Stimulated activated CD4-positive, alpha-beta T cell treated with anti-CD3 and anti-CD28 coated beads, Interleukin-1b, Interleukin-23, amount 100 ng/mL, for 4 hours (primary cell): ENCODE data around the gene THOC2.
"Not testable (repeated sequence)": the region's sequence is repeated elsewhere in the genome, so short reads cannot be mapped to it uniquely, and the experiment has no call there.

Experiments
- DNase-seq, 2 donors: peaks; one replicate each; pipeline ENCODE4 v3.0.0-alpha.2; 2020; ENCODE audit warnings: low read depth in 2 of 2

The THOC2 gene

GRCh38 chrX:123675154-123675553, 57.7 kb downstream of the THOC2 start:
- DNase-seq: no peak

GRCh38 chrX:123673813-123674212, 59.0 kb downstream of the THOC2 start:
- DNase-seq: no peak

GRCh38 chrX:123665197-123665596, 67.7 kb downstream of the THOC2 start:
- DNase-seq: no peak

GRCh38 chrX:123664467-123665167, 68.2 kb downstream of the THOC2 start:
- DNase-seq: not testable (repeated sequence)

GRCh38 chrX:123663720-123664119, 69.1 kb downstream of the THOC2 start:
- DNase-seq: not testable (repeated sequence)

GRCh38 chrX:123656507-123656906, 76.3 kb downstream of the THOC2 start:
- not testable (repeated sequence) for DNase-seq

- DNase-seq: not testable (repeated sequence)
Measured at GRCh38 chrX:123648811-123649181, 84.1 kb downstream of the THOC2 start.

GRCh38 chrX:123648028-123648810, 84.6 kb downstream of the THOC2 start:
- DNase-seq: peak in 1 of 2 donors; percentile 8

- DNase-seq: no peak
Measured at GRCh38 chrX:123647244-123647643, 85.6 kb downstream of the THOC2 start.

- DNase-seq: no peak
Measured at GRCh38 chrX:123629502-123629901, 103.3 kb downstream of the THOC2 start.

- no peak for DNase-seq
Measured at GRCh38 chrX:123626962-123627361, 105.9 kb downstream of the THOC2 start.

- DNase-seq: no peak
Measured at GRCh38 chrX:123625952-123626351, 106.9 kb downstream of the THOC2 start.

GRCh38 chrX:123625477-123625876, 107.4 kb downstream of the THOC2 start:
- no peak for DNase-seq

- no peak for DNase-seq
Measured at GRCh38 chrX:123617007-123617406, 115.8 kb downstream of the THOC2 start.

- DNase-seq: no peak
Measured at GRCh38 chrX:123610915-123611314, 121.9 kb downstream of the THOC2 start.

GRCh38 chrX:123607806-123608205, 125.0 kb downstream of the THOC2 start:
- no peak for DNase-seq

GRCh38 chrX:123607270-123607669, 125.6 kb downstream of the THOC2 start:
- DNase-seq: no peak

GRCh38 chrX:123603491-123603890, 129.4 kb downstream of the THOC2 start:
- DNase-seq: no peak

GRCh38 chrX:123601437-123601836, 131.4 kb downstream of the THOC2 start:
- no peak for DNase-seq

- no peak for DNase-seq
Measured at GRCh38 chrX:123600181-123600580, 132.7 kb downstream of the THOC2 start.

GRCh38 chrX:123590842-123591486, 141.9 kb downstream of the THOC2 start:
- no peak for DNase-seq

GRCh38 chrX:123588723-123589122, 144.1 kb downstream of the THOC2 start:
- no peak for DNase-seq

GRCh38 chrX:123581586-123581985, 151.3 kb downstream of the THOC2 start:
- no peak for DNase-seq
